ENCODE measurements around the gene WDR17. TPM values are rescaled to one million over a fixed set of nuclear protein-coding genes. Genes with fewer than 3 reads are reported as not detected.

Gene WDR17
- total RNA-seq, 2 donors from 2014 or later, result 3.5 to 7.3 TPM

- H3K4me1 Mint-ChIP-seq, result peaks cover 10% of the 10 kb centered on the region
Measured at GRCh38 chr4:176188654-176189053, 123.0 kb downstream of the WDR17 start.

GRCh38 chr4:176189891-176190795, 124.5 kb downstream of the WDR17 start:
- TF ChIP-seq CTCF (conservative IDR thresholded peaks at IDR 0.05), result no peak
- Mint-ChIP-seq H3K4me1 (peaks cover 16% of the 10 kb centered on the region), H3K27ac (no peak overlapping the region), H3K27me3 (ENCODE audit: insufficient read depth) (no peaks in the 10 kb centered on the region), H3K4me3 (no peak overlapping the region), H3K9me3 (no peaks in the 10 kb centered on the region), H3K36me3 (ENCODE audit: low read depth) (no peaks in the 10 kb centered on the region)
- Histone ChIP-seq H3K9ac (ENCODE audit: extremely low read depth, low read length, poor library complexity, severe bottlenecking) (no peak overlapping the region), H3K27ac (ENCODE audit: low read depth, low read length) (no peak overlapping the region), H3K36me3 (ENCODE audit: control insufficient read depth, insufficient read depth, low read length) (no peaks in the 10 kb centered on the region), H3K9me3 (ENCODE audit: control insufficient read depth, low read length) (no peaks in the 10 kb centered on the region), H3K27me3 (ENCODE audit: control insufficient read depth, insufficient read depth, low read length, poor library complexity, severe bottlenecking) (no peaks in the 10 kb centered on the region), H3K4me3 (ENCODE audit: low read length) (no peak overlapping the region), H3K4me1 (ENCODE audit: control insufficient read depth, insufficient read depth, low read length) (no peaks in the 10 kb centered on the region)
- DNase-seq, result no peak
- 89 to 93% methylated on average over 8 to 10 of the region's 11 CpGs for WGBS, 2 experiments (ENCODE audit: insufficient coverage in 1 of 2, insufficient read length in 1 of 2)

More at GRCh38 chr4:176188654-176189053, 123.0 kb downstream of the WDR17 start:
- Histone ChIP-seq H3K9ac (ENCODE audit: extremely low read depth, low read length, poor library complexity, severe bottlenecking) (no peak overlapping the region), H3K4me1 (ENCODE audit: control insufficient read depth, insufficient read depth, low read length) (no peaks in the 10 kb centered on the region), H3K9me3 (ENCODE audit: control insufficient read depth, low read length) (no peaks in the 10 kb centered on the region), H3K27ac (ENCODE audit: low read depth, low read length) (no peak overlapping the region), H3K4me3 (ENCODE audit: low read length) (no peak overlapping the region), H3K36me3 (ENCODE audit: control insufficient read depth, insufficient read depth, low read length) (no peaks in the 10 kb centered on the region), H3K27me3 (ENCODE audit: control insufficient read depth, insufficient read depth, low read length, poor library complexity, severe bottlenecking) (no peaks in the 10 kb centered on the region)
- TF ChIP-seq CTCF (conservative IDR thresholded peaks at IDR 0.05), result no peak
- H3K4me3 Mint-ChIP-seq, result no peak overlapping the region
- no peak overlapping the region for H3K27ac Mint-ChIP-seq
- no peaks in the 10 kb centered on the region for H3K9me3 Mint-ChIP-seq
- DNase-seq, result no peak
- no peaks in the 10 kb centered on the region for H3K27me3 Mint-ChIP-seq (ENCODE audit: insufficient read depth)
- no peaks in the 10 kb centered on the region for H3K36me3 Mint-ChIP-seq (ENCODE audit: low read depth)

GRCh38 chr4:176191974-176192373, 126.3 kb downstream of the WDR17 start:
- DNase-seq, result no peak
- H3K27me3 ChIP-seq (ENCODE audit: control insufficient read depth, insufficient read depth, low read length, poor library complexity, severe bottlenecking), result no peaks in the 10 kb centered on the region
- no peaks in the 10 kb centered on the region for H3K36me3 Mint-ChIP-seq (ENCODE audit: low read depth)
- no peaks in the 10 kb centered on the region for H3K9me3 Mint-ChIP-seq
- no peak overlapping the region for H3K4me3 ChIP-seq (ENCODE audit: low read length)
- no peaks in the 10 kb centered on the region for H3K4me1 ChIP-seq (ENCODE audit: control insufficient read depth, insufficient read depth, low read length)
- no peak overlapping the region for H3K9ac ChIP-seq (ENCODE audit: extremely low read depth, low read length, poor library complexity, severe bottlenecking)
- no peak overlapping the region for H3K27ac Mint-ChIP-seq
- H3K27me3 Mint-ChIP-seq (ENCODE audit: insufficient read depth), result no peaks in the 10 kb centered on the region
- no peaks in the 10 kb centered on the region for H3K36me3 ChIP-seq (ENCODE audit: control insufficient read depth, insufficient read depth, low read length)
- H3K27ac ChIP-seq (ENCODE audit: low read depth, low read length), result no peak overlapping the region
- peak; percentile 28 for TF ChIP-seq CTCF (conservative IDR thresholded peaks at IDR 0.05)
- no peak overlapping the region for H3K4me3 Mint-ChIP-seq
- WGBS, 2 experiments (ENCODE audit: insufficient coverage in 1 of 2, insufficient read length in 1 of 2), result 93% methylated on average over 1 of the region's 1 CpG; no CpG with 5 or more reads in 1 of the 2 experiments
- peaks cover 12% of the 10 kb centered on the region for H3K4me1 Mint-ChIP-seq
- no peaks in the 10 kb centered on the region for H3K9me3 ChIP-seq (ENCODE audit: control insufficient read depth, low read length)

Measured in endodermal cell (in vitro differentiated cells).